Measurements from ENCODE around the gene PPARD. TPM values are rescaled to one million over a fixed set of nuclear protein-coding genes. Genes with fewer than 3 reads are reported as not detected.

The PPARD gene
- total and polyA plus RNA-seq, 2 of the 13 experiments (the other 11 are each of a cell fraction or from before 2014, with no cell fraction given), result 6.1 to 13.3 TPM

DNA sequence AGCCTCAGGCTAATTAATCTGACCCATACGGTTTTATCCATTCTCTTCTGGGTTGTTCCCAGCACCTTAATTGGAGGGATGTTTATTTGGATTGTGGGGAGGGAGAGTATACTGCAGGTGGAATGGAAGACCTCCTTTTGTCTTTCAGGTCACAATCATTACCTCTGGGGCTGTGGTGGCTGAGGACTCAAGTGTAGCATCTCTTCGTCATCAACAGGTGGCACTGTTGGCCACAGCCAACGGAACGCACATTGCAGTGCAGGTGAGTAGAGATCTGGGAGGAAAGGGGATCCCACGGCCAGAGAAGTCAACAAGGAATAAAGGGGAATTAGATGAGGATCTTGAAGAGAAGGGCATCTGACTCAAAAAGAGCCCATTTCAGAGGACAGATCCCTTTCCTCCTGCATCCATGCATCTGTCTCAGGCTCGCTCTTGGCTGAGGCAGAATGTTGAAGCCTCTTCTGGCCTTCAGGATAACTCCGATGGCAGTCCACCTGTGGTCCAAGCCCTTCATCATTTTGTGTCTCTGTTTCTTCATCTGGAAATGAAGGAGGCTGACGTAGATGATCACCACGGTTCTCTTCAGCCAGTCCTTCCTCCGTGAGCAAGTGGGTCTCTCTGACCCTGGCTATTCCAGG lies 47.9 kb upstream of the PPARD start (continued):
- TF ChIP-seq SOX13 (IDR thresholded peaks at IDR 0.05) (no peak), SOX13 (CRISPR knock-in tag; conservative IDR thresholded peaks at IDR 0.05 in 1 of 2, IDR thresholded peaks at IDR 0.05 in 1 of 2) (no peak), TARDBP (CRISPR knock-in tag; IDR thresholded peaks at IDR 0.05) (no peak), PRDM10 (CRISPR knock-in tag; IDR thresholded peaks at IDR 0.05; ENCODE audit: low read depth) (0 out of 2 replicates have a peak, but pooled peaks have one; percentile 23), KMT2B (CRISPR knock-in tag; IDR thresholded peaks at IDR 0.05) (no peak), SOX5 (CRISPR knock-in tag; IDR thresholded peaks at IDR 0.05; ENCODE audit: borderline replicate concordance) (no peak), RFX3 (CRISPR knock-in tag; IDR thresholded peaks at IDR 0.05) (no peak), HMGA1 (CRISPR knock-in tag; conservative IDR thresholded peaks at IDR 0.05) (no peak), HOXA5 (CRISPR knock-in tag; IDR thresholded peaks at IDR 0.05) (no peak), ZNF609 (CRISPR knock-in tag; IDR thresholded peaks at IDR 0.05; ENCODE audit: borderline replicate concordance) (no peak), ZNF644 (CRISPR knock-in tag; IDR thresholded peaks at IDR 0.05; ENCODE audit: low read depth) (no peak), ZNF282 (IDR thresholded peaks at IDR 0.05; ENCODE audit: partially characterized antibody) (no peak)
- TF ChIP-seq, protein P1, sequence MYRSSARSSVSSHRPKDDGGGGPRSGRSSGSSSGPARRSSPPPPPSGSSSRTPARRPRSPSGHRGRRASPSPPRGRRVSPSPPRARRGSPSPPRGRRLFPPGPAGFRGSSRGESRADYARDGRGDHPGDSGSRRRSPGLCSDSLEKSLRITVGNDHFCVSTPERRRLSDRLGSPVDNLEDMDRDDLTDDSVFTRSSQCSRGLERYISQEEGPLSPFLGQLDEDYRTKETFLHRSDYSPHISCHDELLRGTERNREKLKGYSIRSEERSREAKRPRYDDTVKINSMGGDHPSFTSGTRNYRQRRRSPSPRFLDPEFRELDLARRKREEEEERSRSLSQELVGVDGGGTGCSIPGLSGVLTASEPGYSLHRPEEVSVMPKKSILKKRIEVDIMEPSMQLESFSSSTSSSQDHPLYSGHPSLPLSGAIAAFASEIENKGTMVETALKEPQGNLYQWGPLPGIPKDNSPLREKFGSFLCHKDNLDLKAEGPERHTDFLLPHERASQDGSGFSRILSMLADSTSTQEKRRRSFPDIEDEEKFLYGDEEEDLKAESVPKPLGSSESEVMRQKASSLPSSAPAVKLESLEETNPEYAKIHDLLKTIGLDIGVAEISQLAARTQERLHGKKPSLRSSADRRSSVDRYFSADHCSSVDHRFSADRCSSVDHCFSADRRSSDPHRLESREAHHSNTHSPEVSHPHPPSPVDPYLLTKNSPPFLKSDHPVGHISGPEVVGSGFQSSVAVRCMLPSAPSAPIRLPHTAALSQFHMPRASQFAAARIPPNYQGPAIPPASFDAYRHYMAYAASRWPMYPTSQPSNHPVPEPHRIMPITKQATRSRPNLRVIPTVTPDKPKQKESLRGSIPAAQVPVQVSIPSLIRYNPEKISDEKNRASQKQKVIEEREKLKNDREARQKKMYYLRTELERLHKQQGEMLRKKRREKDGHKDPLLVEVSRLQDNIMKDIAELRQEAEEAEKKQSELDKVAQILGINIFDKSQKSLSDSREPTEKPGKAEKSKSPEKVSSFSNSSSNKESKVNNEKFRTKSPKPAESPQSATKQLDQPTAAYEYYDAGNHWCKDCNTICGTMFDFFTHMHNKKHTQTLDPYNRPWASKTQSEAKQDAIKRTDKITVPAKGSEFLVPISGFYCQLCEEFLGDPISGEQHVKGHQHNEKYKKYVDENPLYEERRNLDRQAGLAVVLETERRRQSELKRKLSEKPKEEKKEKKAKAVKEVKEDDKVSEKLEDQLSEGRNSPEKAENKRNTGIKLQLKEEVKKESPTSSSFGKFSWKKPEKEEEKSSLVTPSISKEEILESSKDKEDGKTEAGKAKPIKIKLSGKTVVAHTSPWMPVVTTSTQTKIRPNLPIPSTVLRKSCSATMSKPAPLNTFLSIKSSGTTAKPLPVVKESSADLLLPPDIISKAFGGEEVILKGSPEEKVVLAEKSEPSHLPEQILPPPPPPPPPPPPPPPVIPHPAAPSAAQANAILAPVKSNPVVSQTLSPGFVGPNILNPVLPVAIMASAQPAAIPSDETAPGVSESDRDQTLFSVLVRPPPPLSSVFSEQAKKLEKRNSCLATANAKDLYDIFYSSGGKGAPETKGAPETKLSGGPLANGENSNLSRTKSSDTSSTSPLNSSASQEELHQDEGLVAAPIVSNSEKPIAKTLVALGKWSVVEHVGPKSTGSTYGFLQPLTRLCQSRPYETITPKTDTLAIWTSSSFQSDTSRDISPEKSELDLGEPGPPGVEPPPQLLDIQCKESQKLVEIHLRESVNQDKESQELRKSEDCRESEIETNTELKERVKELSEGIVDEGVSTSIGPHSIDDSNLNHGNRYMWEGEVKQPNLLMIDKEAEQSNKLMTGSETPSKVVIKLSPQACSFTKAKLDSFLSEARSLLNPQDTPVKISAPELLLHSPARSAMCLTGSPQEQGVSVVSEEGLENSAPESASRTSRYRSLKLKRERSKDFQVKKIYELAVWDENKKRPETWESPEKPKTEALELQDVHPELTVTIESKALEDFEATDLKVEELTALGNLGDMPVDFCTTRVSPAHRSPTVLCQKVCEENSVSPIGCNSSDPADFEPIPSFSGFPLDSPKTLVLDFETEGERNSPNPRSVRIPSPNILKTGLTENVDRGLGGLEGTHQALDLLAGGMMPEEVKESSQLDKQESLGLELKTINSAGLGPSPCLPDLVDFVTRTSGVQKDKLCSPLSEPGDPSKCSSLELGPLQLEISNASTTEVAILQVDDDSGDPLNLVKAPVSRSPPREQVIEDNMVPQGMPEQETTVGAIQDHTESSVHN (CRISPR knock-in tag; IDR thresholded peaks at IDR 0.05), result no peak

Measured in HepG2 (cell line).